ENCODE data around the gene YARS1. TPM values are rescaled to one million over a fixed set of nuclear protein-coding genes. Genes with fewer than 3 reads are reported as not detected.
A peak's percentile ranks its signal among the peaks of the same experiment; 100 is the strongest.

The YARS1 gene
- 10 to 100 TPM; 37.8 to 59.4 (median 55.9) TPM for total RNA-seq

DNA sequence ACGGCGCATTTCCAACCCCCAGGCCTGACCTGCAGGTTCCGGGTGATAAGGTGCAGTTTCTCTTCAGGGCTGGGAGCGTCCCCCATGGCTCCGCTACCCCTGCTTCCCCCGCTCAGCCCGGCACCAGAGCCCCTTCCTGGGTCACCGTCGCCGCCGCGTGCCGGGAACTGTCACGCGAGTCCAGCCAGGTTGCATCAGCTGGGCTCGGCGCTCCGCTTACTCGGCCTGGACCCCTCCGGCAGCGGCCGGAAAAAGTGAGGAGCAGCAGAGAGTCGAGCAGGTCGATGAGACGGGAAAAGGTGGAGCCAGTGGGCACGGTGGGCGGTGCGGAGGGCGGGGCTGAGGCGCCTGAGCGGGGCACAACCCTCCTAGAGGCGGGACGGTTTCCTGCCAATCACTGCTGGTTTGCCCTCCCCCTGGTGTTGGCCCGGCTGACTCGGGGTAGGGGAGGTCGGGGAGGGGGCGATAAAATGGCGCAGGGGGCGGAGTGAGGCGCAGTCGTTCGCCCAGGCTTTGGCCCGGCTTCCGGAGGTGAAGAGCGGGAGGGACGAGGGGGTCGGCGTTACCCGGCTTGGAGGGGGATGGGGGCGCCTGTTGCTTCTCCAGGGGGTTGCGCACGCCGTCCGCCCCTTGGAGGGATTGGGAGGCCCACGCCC lies at the start of gene YARS1, which contains the start of gene S100PBP:
Gene YARS1 (minus strand): TSS at position 200 of the 656 bp plus-strand sequence. CDS start 114 bp downstream, at position 86.
Gene S100PBP (plus strand): TSS at position 495 of the 656 bp plus-strand sequence. CDS start 8,447 bp downstream, outside the sequence.
- in situ Hi-C loops (cut with MboI; ENCODE audit: low sequenced_read_pairs in 4 of 4) (no loop called here), intact Hi-C loops (cut with DNase I; ENCODE audit: low total_unique reads) (loop anchor here (1.0 to 5.0 kb wide), 4 partner anchors 115 to 655 kb away; partner anchors contain the start of genes RBBP4, SYNC and ZSCAN20)
- Histone ChIP-seq H3K36me3 (no peaks in the 10 kb centered on the region), H3K27ac (peak within 1 kb of the TSS; percentile 95 to 99 (median 96)), H3K27me3 (no peaks in the 10 kb centered on the region), H3K9me3 (no peaks in the 10 kb centered on the region), H3K4me3 (peak within 1 kb of the TSS; percentile 91 to 98 (median 93)), H3K4me1 (peaks cover 45 to 47% of the 10 kb centered on the region in 2 donors)
- TF ChIP-seq CTCF (IDR thresholded peaks at IDR 0.05 in 4 of 5, conservative IDR thresholded peaks at IDR 0.05 in 1 of 5) (peak in 3 of 5 experiments; percentile 28 to 52 (median 39)), POLR2A (IDR thresholded peaks at IDR 0.05) (peak; percentile 97)
- peak; percentile 90 to 92 for ATAC-seq
- peak; percentile 99 for DNase-seq

GRCh38 chr1:32865639-32866405 lies 48.7 kb upstream of the YARS1 start:
- Histone ChIP-seq H3K36me3 (no peaks in the 10 kb centered on the region), H3K4me3 (no peak overlapping the region), H3K27ac (peak overlapping the region; percentile 49 to 72 (median 66)), H3K4me1 (peaks cover 35 to 58% of the 10 kb centered on the region in 2 donors), H3K9me3 (no peaks in the 10 kb centered on the region), H3K27me3 (no peaks in the 10 kb centered on the region)
- TF ChIP-seq CTCF (IDR thresholded peaks at IDR 0.05 in 4 of 5, conservative IDR thresholded peaks at IDR 0.05 in 1 of 5) (no peak), POLR2A (IDR thresholded peaks at IDR 0.05) (no peak)
- DNase-seq (no peak), ATAC-seq (peak in 1 of 2 donors; percentile 18)
- in situ Hi-C loops (cut with MboI; ENCODE audit: low sequenced_read_pairs in 4 of 4) (no loop called here), intact Hi-C loops (cut with DNase I; ENCODE audit: low total_unique reads) (no loop called here)

DNA sequence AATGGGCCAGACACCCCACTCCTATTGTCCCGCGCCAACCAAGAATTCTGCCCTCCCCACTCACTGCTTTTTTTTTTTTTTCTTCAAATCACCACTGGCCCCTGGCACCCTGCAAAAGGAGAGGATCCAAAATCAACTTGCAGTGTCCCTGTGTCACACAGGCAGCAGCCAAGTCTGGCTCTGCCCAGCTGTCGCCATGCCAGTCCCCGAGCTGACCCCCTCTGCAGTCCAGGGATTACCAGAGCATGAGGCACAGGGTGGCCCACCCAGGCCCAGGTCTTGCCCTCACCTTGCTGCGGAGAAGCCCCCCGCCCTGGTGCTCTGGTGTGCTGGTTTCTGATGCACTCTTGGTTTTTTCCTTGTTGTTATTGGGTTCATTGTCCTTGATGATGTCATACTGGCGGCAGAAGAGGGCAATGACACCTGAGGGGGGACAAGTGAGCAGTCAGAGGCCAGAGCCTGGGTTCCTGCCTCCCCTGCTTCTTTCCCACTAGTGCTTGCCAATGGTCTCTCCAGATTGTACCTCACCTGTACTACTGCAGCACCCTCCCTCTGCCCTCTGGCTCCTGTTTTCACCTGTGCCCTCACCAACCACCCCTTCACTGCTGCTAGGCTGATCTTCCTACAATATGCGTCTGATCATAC lies 47.3 kb upstream of the YARS1 start:
- no peak for ATAC-seq
- no peak overlapping the region for H3K4me3 ChIP-seq
- in situ Hi-C loops (cut with MboI; ENCODE audit: low sequenced_read_pairs in 4 of 4) (no loop called here), intact Hi-C loops (cut with DNase I; ENCODE audit: low total_unique reads) (no loop called here)
- DNase-seq = no peak
- peaks cover 33 to 63% of the 10 kb centered on the region in 2 donors for H3K4me1 ChIP-seq
- no peaks in the 10 kb centered on the region for H3K9me3 ChIP-seq
- no peaks in the 10 kb centered on the region for H3K36me3 ChIP-seq
- TF ChIP-seq CTCF (IDR thresholded peaks at IDR 0.05 in 4 of 5, conservative IDR thresholded peaks at IDR 0.05 in 1 of 5) (no peak), POLR2A (IDR thresholded peaks at IDR 0.05) (no peak)
- H3K27ac ChIP-seq = peak overlapping the region; percentile 49 to 72 (median 66)
- H3K27me3 ChIP-seq = no peaks in the 10 kb centered on the region

- intact Hi-C loops (cut with DNase I; ENCODE audit: low total_unique reads) (no loop called here), in situ Hi-C loops (cut with MboI; ENCODE audit: low sequenced_read_pairs in 4 of 4) (no loop called here)
- DNase-seq = no peak
- Histone ChIP-seq H3K4me3 (no peak overlapping the region), H3K27ac (peak overlapping the region; percentile 49 to 72 (median 66)), H3K27me3 (no peaks in the 10 kb centered on the region), H3K4me1 (peaks cover 32 to 68% of the 10 kb centered on the region in 2 donors), H3K9me3 (no peaks in the 10 kb centered on the region), H3K36me3 (no peaks in the 10 kb centered on the region)
- no peak for TF ChIP-seq CTCF (IDR thresholded peaks at IDR 0.05 in 4 of 5, conservative IDR thresholded peaks at IDR 0.05 in 1 of 5)
- TF ChIP-seq POLR2A (IDR thresholded peaks at IDR 0.05) = no peak
- ATAC-seq = no peak
Observed at GRCh38 chr1:32863881-32864245, 46.7 kb upstream of the YARS1 start.
